Fibroblast of the conjunctiva (primary cell): ENCODE results near the gene APLP1.
"Not testable (repeated sequence)": the region's sequence is repeated elsewhere in the genome, so short reads cannot be mapped to it uniquely, and the experiment has no call there.

Experiments
- DNase-seq: peaks from one replicate; pipeline ENCODE4 v3.0.0-alpha.2; 2010; ENCODE audit warnings: low read depth

Gene APLP1

GRCh38 chr19:35852029-35852780 lies 16.2 kb upstream of the APLP1 start, which contains the start of gene NPHS1:
Gene NPHS1 (minus strand): TSS chr19:35852504. CDS start chr19:35851837, 667 bp downstream.
- no peak for DNase-seq

- DNase-seq, result no peak
These were observed 15.2 kb upstream of the APLP1 start for GRCh38 chr19:35853038-35853756.

GRCh38 chr19:35856546-35857149 lies 11.7 kb upstream of the APLP1 start, which contains the start of gene KIRREL2:
Gene KIRREL2 (plus strand): TSS chr19:35856911. CDS start chr19:35857120, 209 bp downstream.
- DNase-seq, result no peak

- no peak for DNase-seq
These were observed 10.1 kb upstream of the APLP1 start for GRCh38 chr19:35858311-35858710.

- DNase-seq, result no peak
These were observed 9.0 kb upstream of the APLP1 start for GRCh38 chr19:35859414-35859813.

- no peak for DNase-seq
These were observed 7.9 kb upstream of the APLP1 start for GRCh38 chr19:35860436-35860817.

GRCh38 chr19:35860818-35861639 lies 7.3 kb upstream of the APLP1 start:
- DNase-seq, result no peak

GRCh38 chr19:35861640-35862160 lies 6.7 kb upstream of the APLP1 start:
- DNase-seq, result no peak

- DNase-seq, result no peak
These were observed 5.8 kb upstream of the APLP1 start for GRCh38 chr19:35862528-35862927.

GRCh38 chr19:35863018-35863417 lies 5.4 kb upstream of the APLP1 start:
- DNase-seq, result no peak

- DNase-seq, result no peak
These were observed 501 bp downstream of the APLP1 start for GRCh38 chr19:35868823-35869326.

GRCh38 chr19:35869327-35870123 lies 1.2 kb downstream of the APLP1 start:
- DNase-seq, result peak; percentile 22

- not testable (repeated sequence) for DNase-seq
These were observed 1.9 kb downstream of the APLP1 start for GRCh38 chr19:35870124-35870736.

- no peak for DNase-seq
These were observed 2.4 kb downstream of the APLP1 start for GRCh38 chr19:35870798-35871197.

GRCh38 chr19:35871611-35872010 lies 3.2 kb downstream of the APLP1 start:
- DNase-seq, result no peak

- DNase-seq, result no peak
These were observed 3.8 kb downstream of the APLP1 start for GRCh38 chr19:35872180-35872579.

- no peak for DNase-seq
These were observed 6.1 kb downstream of the APLP1 start for GRCh38 chr19:35874392-35874930.

- no peak for DNase-seq
These were observed 10.7 kb downstream of the APLP1 start for GRCh38 chr19:35879068-35879467.

GRCh38 chr19:35879770-35880317 lies 11.5 kb downstream of the APLP1 start:
- DNase-seq, result peak; percentile 58
